ENCODE results near the gene LRFN2. TPM values are rescaled to one million over a fixed set of nuclear protein-coding genes. Genes with fewer than 3 reads are reported as not detected.

Gene LRFN2
- polyA plus RNA-seq, 1 of the 3 experiments (the other 2 are of a cell fraction) = 0.02 TPM

DNA sequence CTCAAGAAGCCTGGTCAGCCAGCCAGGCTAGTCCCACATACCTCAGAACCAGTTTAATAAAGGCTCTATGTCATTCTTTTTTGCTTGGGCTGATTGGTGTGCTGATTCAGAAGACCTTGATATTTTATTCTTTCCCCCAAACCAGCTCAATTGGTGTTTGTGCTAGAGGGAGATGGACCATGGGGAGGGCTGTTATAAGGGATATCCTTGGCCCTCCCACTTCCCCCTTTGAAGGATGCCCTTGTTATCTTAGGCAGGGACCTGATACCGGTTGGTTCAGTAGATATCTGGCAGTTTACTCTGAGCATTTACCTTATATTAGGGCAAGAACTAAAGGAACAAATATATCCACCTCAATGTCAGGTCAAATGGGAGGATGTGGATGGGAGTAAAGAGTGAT lies 207.4 kb downstream of the LRFN2 start:
- Histone ChIP-seq H3K4me1 (ENCODE audit: control insufficient read depth in 1 of 2, insufficient read depth in 2 of 2, low read depth in 1 of 2, low read length in 1 of 2) (no peaks in the 10 kb centered on the region; a peak in 1 of 4 replicates), H3K36me3 (replicated peaks in 1 of 2; ENCODE audit: control insufficient read depth in 1 of 2, insufficient read depth in 2 of 2, low read length in 1 of 2) (no peaks in the 10 kb centered on the region), H3K27me3 (ENCODE audit: insufficient read depth) (no peaks in the 10 kb centered on the region), H3K27ac (ENCODE audit: low read depth in 2 of 2, low read length in 1 of 2) (no peak overlapping the region), H3K9ac (no peak overlapping the region), H3K4me3 (ENCODE audit: low read depth in 2 of 2, low read length in 1 of 2) (no peak overlapping the region), H3K4me2 (no peak overlapping the region), H3K9me2 (no peaks in the 10 kb centered on the region), H3K9me3 (no peaks in the 10 kb centered on the region), H4K20me1 (ENCODE audit: insufficient read depth) (no peaks in the 10 kb centered on the region), H3K79me2 (ENCODE audit: insufficient read depth) (no peaks in the 10 kb centered on the region), H3F3A (replicated peaks; ENCODE audit: insufficient read depth) (no peaks in the 10 kb centered on the region), H2AFZ (ENCODE audit: low read depth) (no peak overlapping the region)
- TF ChIP-seq SMC3 (IDR thresholded peaks at IDR 0.05; ENCODE audit: low read depth, low read length) = no peak
- no peak for DNase-seq
- POLR2A ChIA-PET = no interaction called here
- whole genome bisulfite sequencing (ENCODE audit: low lambda C conversion rate) = 33% methylated on average over 1 of the region's 1 CpG
- CTCF ChIA-PET = no interaction called here

DNA sequence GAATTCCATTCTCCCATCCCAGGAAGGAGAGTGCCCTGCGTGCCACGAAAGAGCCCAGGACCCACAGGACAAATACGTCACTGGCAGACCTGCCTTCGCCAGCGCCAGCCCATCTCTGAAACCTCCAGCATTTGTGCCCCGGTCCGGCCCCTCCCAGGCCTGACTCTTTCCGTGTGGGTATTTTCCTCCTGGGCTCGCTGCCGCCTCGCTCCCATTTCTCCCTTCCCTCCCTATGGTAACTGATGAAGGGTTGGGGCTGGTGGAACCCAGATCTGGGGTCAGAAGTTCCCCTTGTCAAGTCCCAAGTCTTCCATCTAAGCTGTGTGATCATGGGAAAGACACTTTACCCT lies 208.5 kb downstream of the LRFN2 start:
- no peak for DNase-seq
- Histone ChIP-seq H3K27ac (ENCODE audit: low read depth in 2 of 2, low read length in 1 of 2) (no peak overlapping the region), H3K9me3 (no peaks in the 10 kb centered on the region), H3K4me3 (ENCODE audit: low read depth in 2 of 2, low read length in 1 of 2) (no peak overlapping the region), H3K9me2 (no peaks in the 10 kb centered on the region), H3K4me2 (no peak overlapping the region), H3K79me2 (ENCODE audit: insufficient read depth) (no peaks in the 10 kb centered on the region), H3K27me3 (ENCODE audit: insufficient read depth) (no peaks in the 10 kb centered on the region), H3K9ac (no peak overlapping the region), H3F3A (replicated peaks; ENCODE audit: insufficient read depth) (no peaks in the 10 kb centered on the region), H2AFZ (ENCODE audit: low read depth) (no peak overlapping the region), H3K36me3 (replicated peaks in 1 of 2; ENCODE audit: control insufficient read depth in 1 of 2, insufficient read depth in 2 of 2, low read length in 1 of 2) (no peaks in the 10 kb centered on the region), H4K20me1 (ENCODE audit: insufficient read depth) (no peaks in the 10 kb centered on the region), H3K4me1 (ENCODE audit: control insufficient read depth in 1 of 2, insufficient read depth in 2 of 2, low read depth in 1 of 2, low read length in 1 of 2) (no peaks in the 10 kb centered on the region; a peak in 1 of 4 replicates)
- TF ChIP-seq, protein P1, sequence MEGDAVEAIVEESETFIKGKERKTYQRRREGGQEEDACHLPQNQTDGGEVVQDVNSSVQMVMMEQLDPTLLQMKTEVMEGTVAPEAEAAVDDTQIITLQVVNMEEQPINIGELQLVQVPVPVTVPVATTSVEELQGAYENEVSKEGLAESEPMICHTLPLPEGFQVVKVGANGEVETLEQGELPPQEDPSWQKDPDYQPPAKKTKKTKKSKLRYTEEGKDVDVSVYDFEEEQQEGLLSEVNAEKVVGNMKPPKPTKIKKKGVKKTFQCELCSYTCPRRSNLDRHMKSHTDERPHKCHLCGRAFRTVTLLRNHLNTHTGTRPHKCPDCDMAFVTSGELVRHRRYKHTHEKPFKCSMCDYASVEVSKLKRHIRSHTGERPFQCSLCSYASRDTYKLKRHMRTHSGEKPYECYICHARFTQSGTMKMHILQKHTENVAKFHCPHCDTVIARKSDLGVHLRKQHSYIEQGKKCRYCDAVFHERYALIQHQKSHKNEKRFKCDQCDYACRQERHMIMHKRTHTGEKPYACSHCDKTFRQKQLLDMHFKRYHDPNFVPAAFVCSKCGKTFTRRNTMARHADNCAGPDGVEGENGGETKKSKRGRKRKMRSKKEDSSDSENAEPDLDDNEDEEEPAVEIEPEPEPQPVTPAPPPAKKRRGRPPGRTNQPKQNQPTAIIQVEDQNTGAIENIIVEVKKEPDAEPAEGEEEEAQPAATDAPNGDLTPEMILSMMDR (IDR thresholded peaks at IDR 0.05) = no peak
- TF ChIP-seq, protein P2, sequence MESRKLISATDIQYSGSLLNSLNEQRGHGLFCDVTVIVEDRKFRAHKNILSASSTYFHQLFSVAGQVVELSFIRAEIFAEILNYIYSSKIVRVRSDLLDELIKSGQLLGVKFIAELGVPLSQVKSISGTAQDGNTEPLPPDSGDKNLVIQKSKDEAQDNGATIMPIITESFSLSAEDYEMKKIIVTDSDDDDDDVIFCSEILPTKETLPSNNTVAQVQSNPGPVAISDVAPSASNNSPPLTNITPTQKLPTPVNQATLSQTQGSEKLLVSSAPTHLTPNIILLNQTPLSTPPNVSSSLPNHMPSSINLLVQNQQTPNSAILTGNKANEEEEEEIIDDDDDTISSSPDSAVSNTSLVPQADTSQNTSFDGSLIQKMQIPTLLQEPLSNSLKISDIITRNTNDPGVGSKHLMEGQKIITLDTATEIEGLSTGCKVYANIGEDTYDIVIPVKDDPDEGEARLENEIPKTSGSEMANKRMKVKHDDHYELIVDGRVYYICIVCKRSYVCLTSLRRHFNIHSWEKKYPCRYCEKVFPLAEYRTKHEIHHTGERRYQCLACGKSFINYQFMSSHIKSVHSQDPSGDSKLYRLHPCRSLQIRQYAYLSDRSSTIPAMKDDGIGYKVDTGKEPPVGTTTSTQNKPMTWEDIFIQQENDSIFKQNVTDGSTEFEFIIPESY (IDR thresholded peaks at IDR 0.05; ENCODE audit: borderline replicate concordance, low read depth) = no peak
- TF ChIP-seq, protein P3, sequence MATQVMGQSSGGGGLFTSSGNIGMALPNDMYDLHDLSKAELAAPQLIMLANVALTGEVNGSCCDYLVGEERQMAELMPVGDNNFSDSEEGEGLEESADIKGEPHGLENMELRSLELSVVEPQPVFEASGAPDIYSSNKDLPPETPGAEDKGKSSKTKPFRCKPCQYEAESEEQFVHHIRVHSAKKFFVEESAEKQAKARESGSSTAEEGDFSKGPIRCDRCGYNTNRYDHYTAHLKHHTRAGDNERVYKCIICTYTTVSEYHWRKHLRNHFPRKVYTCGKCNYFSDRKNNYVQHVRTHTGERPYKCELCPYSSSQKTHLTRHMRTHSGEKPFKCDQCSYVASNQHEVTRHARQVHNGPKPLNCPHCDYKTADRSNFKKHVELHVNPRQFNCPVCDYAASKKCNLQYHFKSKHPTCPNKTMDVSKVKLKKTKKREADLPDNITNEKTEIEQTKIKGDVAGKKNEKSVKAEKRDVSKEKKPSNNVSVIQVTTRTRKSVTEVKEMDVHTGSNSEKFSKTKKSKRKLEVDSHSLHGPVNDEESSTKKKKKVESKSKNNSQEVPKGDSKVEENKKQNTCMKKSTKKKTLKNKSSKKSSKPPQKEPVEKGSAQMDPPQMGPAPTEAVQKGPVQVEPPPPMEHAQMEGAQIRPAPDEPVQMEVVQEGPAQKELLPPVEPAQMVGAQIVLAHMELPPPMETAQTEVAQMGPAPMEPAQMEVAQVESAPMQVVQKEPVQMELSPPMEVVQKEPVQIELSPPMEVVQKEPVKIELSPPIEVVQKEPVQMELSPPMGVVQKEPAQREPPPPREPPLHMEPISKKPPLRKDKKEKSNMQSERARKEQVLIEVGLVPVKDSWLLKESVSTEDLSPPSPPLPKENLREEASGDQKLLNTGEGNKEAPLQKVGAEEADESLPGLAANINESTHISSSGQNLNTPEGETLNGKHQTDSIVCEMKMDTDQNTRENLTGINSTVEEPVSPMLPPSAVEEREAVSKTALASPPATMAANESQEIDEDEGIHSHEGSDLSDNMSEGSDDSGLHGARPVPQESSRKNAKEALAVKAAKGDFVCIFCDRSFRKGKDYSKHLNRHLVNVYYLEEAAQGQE (IDR thresholded peaks at IDR 0.05; ENCODE audit: low read depth, low read length) = no peak
- TF ChIP-seq RCOR1 (IDR thresholded peaks at IDR 0.05; ENCODE audit: low read length) = no peak
- TF ChIP-seq MEF2A (IDR thresholded peaks at IDR 0.05; ENCODE audit: borderline replicate concordance, low read depth) = no peak
- TF ChIP-seq TAF1 (IDR thresholded peaks at IDR 0.05; ENCODE audit: borderline replicate concordance, low read depth, low read length) = no peak
- TF ChIP-seq GATA2 (CRISPR knock-in tag; IDR thresholded peaks at IDR 0.05) = no peak
- ChIA-PET CTCF (no interaction called here), POLR2A (no interaction called here)
- WGBS (ENCODE audit: low lambda C conversion rate) = 82% methylated on average over 11 of the region's 11 CpGs
